Testis (tissue), 3 donors: ENCODE data around the gene ITSN2. TPM values are rescaled to one million over a fixed set of nuclear protein-coding genes. Genes with fewer than 3 reads are reported as not detected.

Experiments
- DNase-seq: peaks from one replicate; pipeline ENCODE4 v3.0.0-alpha.2; 2019
- H3K27ac ChIP-seq, 2 donors: fragments of 200-600 bp; sonication (generic); one replicate each; pipeline ENCODE4 v1.5.1; 2019
- H3K27me3 ChIP-seq: fragments of 200-600 bp; sonication (generic); one replicate; pipeline ENCODE4 v1.5.1; 2019
- H3K36me3 ChIP-seq: fragments of 200-600 bp; sonication (generic); one replicate; pipeline ENCODE4 v1.5.1; 2017; ENCODE audit warnings: low read depth; ENCODE audit errors: missing control alignments
- H3K4me1 ChIP-seq: fragments of 200-600 bp; sonication (generic); one replicate; pipeline ENCODE4 v1.5.1; 2019
- H3K4me3 ChIP-seq, 2 donors: fragments of 200-600 bp; sonication (generic); one replicate each; pipeline ENCODE4 v1.5.1; 2017 to 2019
- H3K9me3 ChIP-seq: fragments of 200-600 bp; sonication (generic); one replicate; pipeline ENCODE4 v1.5.1; 2017
- CTCF ChIP-seq, 3 experiments: fragments of 450-650 bp in 2 of 3; fragments of 200-600 bp in 1 of 3; sonication (generic) in 1 of 3; IDR thresholded peaks; one replicate each; pipeline ENCODE4 v1.5.1; 2016 to 2019; ENCODE audit warnings: antibody characterized with exemption in 3 of 3, mild to moderate bottlenecking in 2 of 3, moderate library complexity in 1 of 3
- POLR2A ChIP-seq: fragments of 450-650 bp; IDR thresholded peaks from one replicate; pipeline ENCODE4 v1.6.1; 2017; ENCODE audit warnings: antibody characterized with exemption, mild to moderate bottlenecking, moderate library complexity
- WGBS, 2 donors: methylation state at CpG; one replicate each; pipeline ENCODE4 v1.1.5; 2018; 5-methylcytosine and 5-hydroxymethylcytosine counted together
- intact Hi-C: fragments of 100-400 bp; cut with DNase I; formaldehyde crosslinking; loops from one replicate; pipeline ENCODE4 v1.15.1; 2023; ENCODE audit warnings: low total_unique reads
- polyA plus RNA-seq: library from polyadenylated mRNA; stranded (reverse); fragments of 350-450 nt; fragmentation: Illumina TruSeq; extraction: RNeasy Lipid Tissue Mini Kit (QIAGEN cat#74804); gene quantifications from one replicate; pipeline ENCODE4 v1.2.3, GENCODE V29; 2014; ENCODE audit warnings: low read depth, low replicate concordance; ENCODE audit not compliant: insufficient read depth
- total RNA-seq, 2 donors: library from RNA; depleted of rRNA; stranded (reverse); fragments of >200 nt; gene quantifications; one replicate each; pipeline ENCODE4 v1.2.3, GENCODE V29; 2016

ITSN2 gene
- total and polyA plus RNA-seq, 3 donors from 2014 or later, result 9.1 to 53.8 (median 43.4) TPM

GRCh38 chr2:24207359-24207758 is 153.0 kb downstream of the ITSN2 start:
- TF ChIP-seq POLR2A (no peak), CTCF (IDR thresholded peaks at IDR 0.05) (no peak)
- DNase-seq, result no peak
- H3K4me3 ChIP-seq, result no peak overlapping the region
- H3K27me3 ChIP-seq, result no peaks in the 10 kb centered on the region
- no peaks in the 10 kb centered on the region for H3K4me1 ChIP-seq
- H3K36me3 ChIP-seq, result no peaks in the 10 kb centered on the region
- H3K9me3 ChIP-seq, result no peaks in the 10 kb centered on the region
- intact Hi-C loops, result no loop called here
- 83 to 92% methylated on average over 11 of the region's 11 CpGs for WGBS, 2 donors
- no peak overlapping the region for H3K27ac ChIP-seq

- 83 to 88% methylated on average over 8 of the region's 8 CpGs for WGBS, 2 donors
- TF ChIP-seq CTCF (IDR thresholded peaks at IDR 0.05), result no peak
- no peak for TF ChIP-seq POLR2A
- Histone ChIP-seq H3K36me3 (no peaks in the 10 kb centered on the region), H3K27ac (no peak overlapping the region), H3K27me3 (no peaks in the 10 kb centered on the region), H3K4me3 (no peak overlapping the region), H3K9me3 (no peaks in the 10 kb centered on the region), H3K4me1 (no peaks in the 10 kb centered on the region)
- intact Hi-C loops, result no loop called here
- no peak for DNase-seq
These were observed 153.6 kb downstream of the ITSN2 start for GRCh38 chr2:24206714-24207113.

GRCh38 chr2:24206242-24206641 is 154.1 kb downstream of the ITSN2 start:
- H3K9me3 ChIP-seq, result no peaks in the 10 kb centered on the region
- no peaks in the 10 kb centered on the region for H3K27me3 ChIP-seq
- no peak for TF ChIP-seq CTCF (IDR thresholded peaks at IDR 0.05)
- TF ChIP-seq POLR2A, result no peak
- intact Hi-C loops, result no loop called here
- H3K4me1 ChIP-seq, result no peaks in the 10 kb centered on the region
- no peak overlapping the region for H3K4me3 ChIP-seq
- H3K36me3 ChIP-seq, result no peaks in the 10 kb centered on the region
- whole genome bisulfite sequencing, 2 donors, result 91 to 94% methylated on average over 6 of the region's 6 CpGs
- no peak overlapping the region for H3K27ac ChIP-seq
- DNase-seq, result no peak

- intact Hi-C loops, result no loop called here
- no peaks in the 10 kb centered on the region for H3K36me3 ChIP-seq
- no peak for TF ChIP-seq CTCF (IDR thresholded peaks at IDR 0.05)
- no peak for TF ChIP-seq POLR2A
- no peaks in the 10 kb centered on the region for H3K9me3 ChIP-seq
- no peak overlapping the region for H3K27ac ChIP-seq
- WGBS, 2 donors, result 94 to 100% methylated on average over 4 of the region's 4 CpGs
- H3K4me3 ChIP-seq, result no peak overlapping the region
- no peaks in the 10 kb centered on the region for H3K4me1 ChIP-seq
- DNase-seq, result no peak
- H3K27me3 ChIP-seq, result no peaks in the 10 kb centered on the region
These were observed 155.2 kb downstream of the ITSN2 start for GRCh38 chr2:24205131-24205530.

GRCh38 chr2:24204505-24204904 is 155.8 kb downstream of the ITSN2 start:
- H3K36me3 ChIP-seq, result no peaks in the 10 kb centered on the region
- no peak overlapping the region for H3K27ac ChIP-seq
- no peak overlapping the region for H3K4me3 ChIP-seq
- no peaks in the 10 kb centered on the region for H3K4me1 ChIP-seq
- H3K9me3 ChIP-seq, result no peaks in the 10 kb centered on the region
- WGBS, 2 donors, result 94 to 98% methylated on average over 12 of the region's 12 CpGs
- intact Hi-C loops, result no loop called here
- no peaks in the 10 kb centered on the region for H3K27me3 ChIP-seq
- TF ChIP-seq CTCF (IDR thresholded peaks at IDR 0.05) (no peak), POLR2A (no peak)
- DNase-seq, result no peak
